Measurements from ENCODE around the gene ZNF469.

Gene ZNF469

GRCh38 chr16:88383401-88384221, 852 bp downstream of the ZNF469 start:
- TF ChIP-seq FOXP2 (optimal IDR thresholded peaks at IDR 0.05; ENCODE audit: control extremely low read depth, extremely low read length, insufficient read depth), result no peak
- H3K4me3 ChIP-seq, result no peak overlapping the region
- H3K36me3 ChIP-seq (ENCODE audit: insufficient read depth, low read length), result no peaks in the 10 kb centered on the region
- H3K27ac ChIP-seq, result no peak overlapping the region
- no peak for DNase-seq (ENCODE audit: low read depth, low spot score)
- no peak overlapping the region for H3K9ac ChIP-seq (ENCODE audit: insufficient read length)
- H3K9me3 ChIP-seq (ENCODE audit: low read depth, low read length), result no peaks in the 10 kb centered on the region

DNA sequence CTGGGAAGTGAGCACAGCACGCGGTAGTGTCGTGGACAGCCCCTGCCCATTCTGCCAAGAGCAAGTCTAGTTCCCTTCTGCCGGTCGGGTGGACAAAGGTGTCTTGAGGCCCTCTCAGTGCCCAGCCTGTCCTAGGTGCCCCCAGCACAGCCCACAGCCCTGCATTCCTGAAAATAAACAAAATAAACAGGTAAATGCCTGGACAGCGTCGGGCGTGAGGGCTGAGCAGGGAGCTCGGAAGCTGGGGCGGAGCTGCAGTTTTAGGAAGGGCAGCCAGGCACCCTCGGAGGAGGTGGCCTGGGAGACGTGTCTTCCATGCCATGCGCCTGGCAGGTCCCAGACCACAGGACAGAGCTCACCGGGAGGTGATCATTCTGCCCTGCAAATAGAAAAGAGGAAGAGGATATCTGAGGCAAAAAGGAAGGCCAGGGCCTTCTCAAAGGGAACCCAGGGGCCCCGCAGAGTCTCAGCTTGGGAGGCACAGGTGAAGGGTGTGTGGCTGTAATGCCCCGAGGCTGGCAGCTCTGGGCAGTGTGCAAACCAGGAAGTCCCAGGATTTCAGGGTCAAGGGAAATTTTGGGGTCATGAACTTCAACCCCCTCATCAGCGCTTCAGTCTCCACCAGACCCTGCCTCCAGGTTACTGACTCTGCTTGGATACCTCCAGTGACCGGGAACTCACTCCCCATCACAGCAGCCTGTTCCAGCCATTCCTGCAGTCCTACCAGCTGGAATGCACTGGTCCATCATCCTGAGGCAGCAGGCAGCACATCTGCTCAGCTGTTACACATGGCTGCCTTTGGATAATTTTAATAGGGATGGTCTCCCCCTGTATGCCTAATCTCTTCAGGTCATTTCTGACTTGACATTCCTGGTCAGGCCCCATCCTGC, 1.7 kb downstream of the ZNF469 start:
- H3K36me3 ChIP-seq (ENCODE audit: insufficient read depth, low read length), result no peaks in the 10 kb centered on the region
- TF ChIP-seq EZH2 (IDR thresholded peaks at IDR 0.05) (no peak), FOXP2 (optimal IDR thresholded peaks at IDR 0.05; ENCODE audit: control extremely low read depth, extremely low read length, insufficient read depth) (no peak), POLR2AphosphoS5 (IDR thresholded peaks at IDR 0.05; ENCODE audit: borderline replicate concordance, low read depth, low read length) (no peak)
- no peak overlapping the region for H3K9ac ChIP-seq (ENCODE audit: insufficient read length)
- no peak overlapping the region for H3K4me3 ChIP-seq
- no peaks in the 10 kb centered on the region for H3K9me3 ChIP-seq (ENCODE audit: low read depth, low read length)
- DNase-seq (ENCODE audit: low read depth, low spot score), result no peak
- H3K27ac ChIP-seq, result no peak overlapping the region

DNA sequence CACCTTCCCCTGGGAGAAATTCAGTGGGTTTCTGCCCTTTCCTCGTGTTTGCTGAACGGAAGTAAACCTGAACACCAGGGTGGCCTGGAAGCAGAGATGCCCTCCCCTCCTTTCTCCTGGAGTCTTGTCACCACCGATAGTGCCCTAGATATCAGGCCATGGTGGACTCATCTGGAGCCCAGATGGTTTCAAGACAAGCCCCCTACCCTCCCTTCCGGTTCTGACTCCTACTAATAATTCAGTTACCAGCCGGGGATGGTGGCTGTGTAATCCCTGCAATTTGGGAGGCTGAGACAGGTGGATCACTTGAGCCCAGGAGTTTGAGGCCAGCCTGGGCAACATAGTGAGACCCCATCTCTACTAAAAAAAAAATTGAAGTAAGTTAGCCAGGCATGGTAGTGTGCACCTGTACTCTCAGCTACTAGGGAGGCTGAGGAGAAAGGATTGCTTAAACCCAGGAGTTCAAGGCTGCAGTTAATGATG, 2.4 kb downstream of the ZNF469 start:
- TF ChIP-seq POLR2AphosphoS5 (IDR thresholded peaks at IDR 0.05; ENCODE audit: borderline replicate concordance, low read depth, low read length), result no peak
- no peak for TF ChIP-seq FOXP2 (optimal IDR thresholded peaks at IDR 0.05; ENCODE audit: control extremely low read depth, extremely low read length, insufficient read depth)
- no peak for TF ChIP-seq EZH2 (IDR thresholded peaks at IDR 0.05)
- no peak for DNase-seq (ENCODE audit: low read depth, low spot score)
- no peak overlapping the region for H3K9ac ChIP-seq (ENCODE audit: insufficient read length)

DNA sequence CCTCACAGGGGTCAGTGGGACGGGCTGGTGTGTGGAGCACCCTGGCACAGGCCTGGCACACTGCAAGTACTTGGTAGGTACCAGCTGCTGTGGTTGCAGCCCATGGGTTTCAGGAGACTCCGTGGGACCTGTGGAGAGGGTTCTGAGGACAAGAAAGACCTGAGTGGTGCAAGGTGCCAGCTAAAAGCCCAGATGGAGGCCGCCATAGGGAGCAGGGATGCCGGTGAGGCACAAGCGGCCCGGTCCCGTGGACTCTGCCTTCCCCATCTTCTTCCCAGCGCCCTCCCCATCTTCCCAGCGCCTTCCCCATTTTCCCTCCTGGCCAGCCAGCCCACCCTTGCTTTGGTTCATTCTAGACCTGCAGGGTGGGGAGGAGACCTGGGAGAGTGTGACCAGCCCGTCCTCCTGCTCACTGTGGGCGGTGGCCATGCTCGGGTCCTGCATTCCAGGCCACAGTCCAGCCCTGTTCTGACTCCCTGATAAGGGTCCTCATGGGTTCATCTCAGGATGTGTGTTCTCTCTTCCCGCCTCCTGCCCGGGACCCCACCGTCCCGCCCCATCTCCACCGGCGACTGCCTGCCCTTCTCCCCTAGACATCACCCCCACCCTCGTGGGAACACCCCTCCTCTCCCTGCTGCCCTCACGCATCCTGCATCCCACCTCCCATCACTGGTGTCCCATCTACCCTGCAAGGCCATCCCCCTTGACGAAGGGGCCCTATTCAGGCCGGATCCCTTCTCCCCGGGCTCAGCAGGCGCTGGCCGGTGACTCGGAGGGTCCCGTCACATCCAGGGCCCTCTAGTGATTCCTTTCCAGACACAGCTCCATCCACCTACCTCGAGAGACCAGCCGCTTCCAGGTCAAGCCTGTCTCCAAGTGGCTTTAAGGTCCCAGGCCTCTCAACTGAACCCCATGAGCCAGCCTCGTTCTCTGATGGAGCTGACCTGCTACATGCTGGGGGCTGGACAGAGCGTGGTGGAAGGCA, 3.4 kb downstream of the ZNF469 start:
- H3K27ac ChIP-seq, result no peak overlapping the region
- no peak for DNase-seq (ENCODE audit: low read depth, low spot score)
- no peaks in the 10 kb centered on the region for H3K36me3 ChIP-seq (ENCODE audit: insufficient read depth, low read length)
- H3K9ac ChIP-seq (ENCODE audit: insufficient read length), result no peak overlapping the region
- no peak for TF ChIP-seq FOXP2 (optimal IDR thresholded peaks at IDR 0.05; ENCODE audit: control extremely low read depth, extremely low read length, insufficient read depth)
- no peak for TF ChIP-seq POLR2AphosphoS5 (IDR thresholded peaks at IDR 0.05; ENCODE audit: borderline replicate concordance, low read depth, low read length)
- TF ChIP-seq EZH2 (IDR thresholded peaks at IDR 0.05), result no peak
- H3K9me3 ChIP-seq (ENCODE audit: low read depth, low read length), result no peaks in the 10 kb centered on the region
- no peak overlapping the region for H3K4me3 ChIP-seq

More for the DNA sequence above, 2.4 kb downstream of the ZNF469 start:
- Histone ChIP-seq H3K36me3 (ENCODE audit: insufficient read depth, low read length) (no peaks in the 10 kb centered on the region), H3K4me3 (no peak overlapping the region), H3K9me3 (ENCODE audit: low read depth, low read length) (no peaks in the 10 kb centered on the region), H3K27ac (no peak overlapping the region)

DNA sequence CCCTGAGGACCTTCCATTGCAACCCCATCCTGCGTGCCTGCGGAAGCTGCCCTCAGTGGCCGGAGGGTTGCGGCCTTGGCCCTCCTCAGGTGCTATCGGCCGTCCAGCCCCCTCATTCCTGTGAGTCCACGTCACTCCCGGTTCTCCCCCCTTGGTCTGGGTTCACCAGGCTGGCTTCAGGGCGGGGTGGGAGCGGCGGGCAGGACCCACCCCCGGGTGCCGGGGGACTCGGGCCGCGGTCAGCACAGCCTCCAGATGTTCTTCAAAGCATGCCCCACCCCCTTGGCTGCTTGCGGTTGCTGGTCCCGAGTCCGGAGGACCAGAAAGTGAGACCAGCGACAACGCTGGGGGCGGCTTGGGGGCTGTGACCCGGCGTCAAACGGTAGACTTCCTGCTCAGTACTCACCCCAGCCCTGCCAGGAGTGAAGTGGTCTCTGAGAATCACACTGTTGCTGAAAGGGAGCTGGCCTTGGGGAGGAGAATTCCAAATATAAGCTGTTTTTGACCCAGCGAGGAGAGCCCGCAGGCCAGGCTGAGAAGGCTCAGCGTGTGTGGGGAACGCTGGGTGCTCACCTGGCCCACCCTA, 4.5 kb downstream of the ZNF469 start:
- H3K9ac ChIP-seq (ENCODE audit: insufficient read length), result no peak overlapping the region
- DNase-seq (ENCODE audit: low read depth, low spot score), result no peak
- H3K4me3 ChIP-seq, result no peak overlapping the region
- H3K27ac ChIP-seq, result no peak overlapping the region
- no peaks in the 10 kb centered on the region for H3K36me3 ChIP-seq (ENCODE audit: insufficient read depth, low read length)
- no peaks in the 10 kb centered on the region for H3K9me3 ChIP-seq (ENCODE audit: low read depth, low read length)
- TF ChIP-seq POLR2AphosphoS5 (IDR thresholded peaks at IDR 0.05; ENCODE audit: borderline replicate concordance, low read depth, low read length) (no peak), FOXP2 (optimal IDR thresholded peaks at IDR 0.05; ENCODE audit: control extremely low read depth, extremely low read length, insufficient read depth) (no peak), EZH2 (IDR thresholded peaks at IDR 0.05) (no peak)

DNA sequence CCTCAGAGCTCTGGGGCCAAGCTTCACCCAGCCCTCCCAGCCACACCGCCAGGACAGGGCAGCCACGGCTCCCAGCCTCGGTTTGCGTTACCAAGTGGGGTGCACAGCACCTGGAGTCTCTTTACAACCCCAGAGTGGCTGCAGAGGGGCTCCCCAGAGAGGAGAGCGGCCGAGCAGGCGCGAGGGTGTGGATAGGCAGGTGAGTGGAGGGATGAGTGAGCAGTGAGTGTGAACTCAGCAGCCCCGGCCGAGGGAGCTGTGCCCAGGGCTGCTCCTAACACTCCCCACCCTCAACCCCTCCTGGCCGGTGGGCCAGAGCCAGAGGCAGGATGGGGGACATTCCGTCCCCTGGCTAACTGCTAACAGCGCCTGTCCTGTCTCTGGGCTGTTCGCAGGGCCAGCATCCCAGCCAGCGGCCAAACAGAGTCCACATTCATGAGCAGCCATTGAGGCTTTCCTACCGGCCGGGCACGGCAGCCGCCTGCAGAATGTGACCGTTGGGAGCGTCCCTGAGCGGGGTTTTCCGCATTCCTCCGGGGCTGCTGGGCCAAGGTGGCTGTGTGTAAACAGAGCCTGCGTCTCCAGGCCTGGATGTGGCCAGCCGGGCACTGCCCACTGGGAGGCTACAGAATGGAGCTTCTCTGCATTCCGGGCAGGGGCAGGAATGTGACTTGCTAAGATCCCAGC, 5.3 kb downstream of the ZNF469 start:
- Histone ChIP-seq H3K9ac (ENCODE audit: insufficient read length) (no peak overlapping the region), H3K27ac (no peak overlapping the region), H3K36me3 (ENCODE audit: insufficient read depth, low read length) (no peaks in the 10 kb centered on the region)

GRCh38 chr16:88389191-88389590, 6.4 kb downstream of the ZNF469 start:
- DNase-seq (ENCODE audit: low read depth, low spot score), result no peak
- Histone ChIP-seq H3K4me3 (no peak overlapping the region), H3K36me3 (ENCODE audit: insufficient read depth, low read length) (no peaks in the 10 kb centered on the region), H3K9me3 (ENCODE audit: low read depth, low read length) (no peaks in the 10 kb centered on the region), H3K27ac (no peak overlapping the region), H3K9ac (ENCODE audit: insufficient read length) (no peak overlapping the region)
- TF ChIP-seq FOXP2 (optimal IDR thresholded peaks at IDR 0.05; ENCODE audit: control extremely low read depth, extremely low read length, insufficient read depth) (no peak), EZH2 (IDR thresholded peaks at IDR 0.05) (no peak), POLR2AphosphoS5 (IDR thresholded peaks at IDR 0.05; ENCODE audit: borderline replicate concordance, low read depth, low read length) (no peak)

More for the DNA sequence above, 5.3 kb downstream of the ZNF469 start:
- DNase-seq (ENCODE audit: low read depth, low spot score), result no peak
- TF ChIP-seq POLR2AphosphoS5 (IDR thresholded peaks at IDR 0.05; ENCODE audit: borderline replicate concordance, low read depth, low read length) (no peak), EZH2 (IDR thresholded peaks at IDR 0.05) (no peak), FOXP2 (optimal IDR thresholded peaks at IDR 0.05; ENCODE audit: control extremely low read depth, extremely low read length, insufficient read depth) (no peak)
- Histone ChIP-seq H3K9me3 (ENCODE audit: low read depth, low read length) (no peaks in the 10 kb centered on the region), H3K4me3 (no peak overlapping the region)

Data from SK-N-MC (cell line).